Cardiac muscle cell (in vitro differentiated cells and primary cell): ENCODE data around the gene KSR1. TPM values are rescaled to one million over a fixed set of nuclear protein-coding genes. Genes with fewer than 3 reads are reported as not detected.

Experiments
- DNase-seq, 2 donors: peaks; one replicate each; pipeline versions ENCODE4 v3.0.0 to v3.0.0-alpha.2; 2010 to 2017; ENCODE audit warnings: low read depth in 1 of 2, low spot score in 1 of 2
- H3K27ac ChIP-seq: fragments of 200-600 bp; sonication (generic); 2 replicates; pipeline ENCODE4 v1.5.1; 2016
- H3K27me3 ChIP-seq: fragments of 200-600 bp; sonication (generic); 2 replicates; pipeline ENCODE4 v1.6.0; 2016; ENCODE audit warnings: control low read depth
- H3K36me3 ChIP-seq: fragments of 200-600 bp; sonication (generic); 2 replicates; pipeline ENCODE4 v1.5.1; 2016; ENCODE audit warnings: control low read depth
- H3K4me1 ChIP-seq: fragments of 200-600 bp; sonication (generic); 2 replicates; pipeline ENCODE4 v1.8.1; 2017; ENCODE audit warnings: low read depth, mild to moderate bottlenecking, mixed run types
- H3K4me3 ChIP-seq: fragments of 200-600 bp; sonication (generic); 2 replicates; pipeline ENCODE4 v1.5.1; 2016; ENCODE audit warnings: mild to moderate bottlenecking
- H3K9me3 ChIP-seq: fragments of 200-600 bp; sonication (generic); 2 replicates; pipeline ENCODE4 v1.5.1; 2017; ENCODE audit warnings: low read depth, mild to moderate bottlenecking, control low read depth
- CTCF ChIP-seq: IDR thresholded peaks from 2 replicates; pipeline ENCODE4 v1.5.1; 2012; ENCODE audit warnings: low read depth, mild to moderate bottlenecking, low read length
- polyA plus RNA-seq: library from polyadenylated mRNA; unstranded; fragments of >200 nt; fragmentation: Nextera tagmentation; extraction: Ambion mirVana; gene quantifications from 2 replicates; pipeline ENCODE4 v1.2.1, GENCODE V29; 2016
- total RNA-seq: library from RNA; depleted of rRNA; stranded (reverse); fragments of >200 nt; gene quantifications from 2 replicates; pipeline ENCODE4 v1.2.3, GENCODE V29; 2016

Gene KSR1
- total and polyA plus RNA-seq, 2 experiments from 2014 or later, result 15.7 to 29.0 TPM

DNA sequence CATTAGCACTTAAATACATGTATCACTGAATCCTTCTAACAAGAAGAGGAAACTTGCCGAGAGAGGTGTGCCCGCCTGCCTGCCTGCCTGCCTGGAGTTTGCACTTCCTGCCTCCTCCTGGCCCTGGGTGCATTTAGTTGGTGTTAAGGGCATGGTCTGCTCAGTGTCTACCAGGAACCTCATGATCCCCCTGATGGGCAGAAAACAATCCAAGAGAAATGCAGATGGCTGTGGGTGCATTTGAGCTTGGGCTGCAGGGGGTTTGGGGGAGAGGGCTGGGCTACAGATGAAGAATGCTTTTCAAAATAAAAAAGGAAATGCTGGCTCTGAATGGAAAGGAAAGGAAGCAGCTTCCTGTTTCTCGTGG lies 10.1 kb downstream of the KSR1 start:
- Histone ChIP-seq H3K27me3 (no peaks in the 10 kb centered on the region), H3K27ac (no peak overlapping the region)
- no peak for TF ChIP-seq CTCF

DNA sequence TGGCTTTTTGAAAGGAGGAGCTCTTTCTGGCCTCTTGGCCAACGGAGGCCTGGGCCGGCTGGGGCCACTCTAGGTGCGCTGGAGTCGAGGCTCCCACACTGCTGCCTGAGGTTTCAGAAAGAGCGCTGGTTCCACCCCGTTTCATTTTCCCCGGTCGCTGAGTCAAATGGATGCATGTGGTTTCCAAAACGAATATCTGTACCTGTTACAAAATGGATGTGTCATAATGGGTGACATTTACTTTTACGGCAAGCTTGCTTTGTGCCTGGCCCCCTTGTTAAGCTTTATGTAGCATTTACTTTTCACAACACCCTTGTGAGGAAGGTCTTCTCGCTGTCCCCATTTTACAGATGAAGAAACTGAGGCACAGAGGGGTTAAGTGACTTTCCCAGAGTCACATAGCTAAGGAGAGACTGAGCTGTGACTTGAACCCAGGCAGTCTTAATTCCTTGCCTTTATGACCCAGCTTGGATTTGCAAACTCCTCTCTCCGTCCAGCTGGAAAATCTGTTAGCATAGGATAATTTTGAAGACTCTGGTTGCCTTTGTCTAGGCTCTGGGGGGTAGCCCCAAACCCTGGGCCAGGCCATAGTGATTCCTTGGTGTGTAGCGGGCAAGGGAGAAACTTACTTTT lies 10.6 kb downstream of the KSR1 start:
- H3K27me3 ChIP-seq, result no peaks in the 10 kb centered on the region
- H3K4me3 ChIP-seq, result no peak overlapping the region
- no peaks in the 10 kb centered on the region for H3K36me3 ChIP-seq
- H3K27ac ChIP-seq, result no peak overlapping the region
- no peak for TF ChIP-seq CTCF
- peaks cover under 1% of the 10 kb centered on the region for H3K4me1 ChIP-seq
- no peak for DNase-seq
- H3K9me3 ChIP-seq, result no peaks in the 10 kb centered on the region

More for the DNA sequence above, 10.1 kb downstream of the KSR1 start:
- no peak for DNase-seq
- Histone ChIP-seq H3K4me1 (peaks cover 5% of the 10 kb centered on the region), H3K36me3 (no peaks in the 10 kb centered on the region), H3K9me3 (no peaks in the 10 kb centered on the region), H3K4me3 (no peak overlapping the region)

GRCh38 chr17:27469256-27469655 lies 13.0 kb downstream of the KSR1 start:
- Histone ChIP-seq H3K27me3 (no peaks in the 10 kb centered on the region), H3K4me1 (peaks cover 4% of the 10 kb centered on the region), H3K9me3 (no peaks in the 10 kb centered on the region), H3K36me3 (no peaks in the 10 kb centered on the region), H3K4me3 (no peak overlapping the region), H3K27ac (no peak overlapping the region)
- TF ChIP-seq CTCF, result no peak
- no peak for DNase-seq

DNA sequence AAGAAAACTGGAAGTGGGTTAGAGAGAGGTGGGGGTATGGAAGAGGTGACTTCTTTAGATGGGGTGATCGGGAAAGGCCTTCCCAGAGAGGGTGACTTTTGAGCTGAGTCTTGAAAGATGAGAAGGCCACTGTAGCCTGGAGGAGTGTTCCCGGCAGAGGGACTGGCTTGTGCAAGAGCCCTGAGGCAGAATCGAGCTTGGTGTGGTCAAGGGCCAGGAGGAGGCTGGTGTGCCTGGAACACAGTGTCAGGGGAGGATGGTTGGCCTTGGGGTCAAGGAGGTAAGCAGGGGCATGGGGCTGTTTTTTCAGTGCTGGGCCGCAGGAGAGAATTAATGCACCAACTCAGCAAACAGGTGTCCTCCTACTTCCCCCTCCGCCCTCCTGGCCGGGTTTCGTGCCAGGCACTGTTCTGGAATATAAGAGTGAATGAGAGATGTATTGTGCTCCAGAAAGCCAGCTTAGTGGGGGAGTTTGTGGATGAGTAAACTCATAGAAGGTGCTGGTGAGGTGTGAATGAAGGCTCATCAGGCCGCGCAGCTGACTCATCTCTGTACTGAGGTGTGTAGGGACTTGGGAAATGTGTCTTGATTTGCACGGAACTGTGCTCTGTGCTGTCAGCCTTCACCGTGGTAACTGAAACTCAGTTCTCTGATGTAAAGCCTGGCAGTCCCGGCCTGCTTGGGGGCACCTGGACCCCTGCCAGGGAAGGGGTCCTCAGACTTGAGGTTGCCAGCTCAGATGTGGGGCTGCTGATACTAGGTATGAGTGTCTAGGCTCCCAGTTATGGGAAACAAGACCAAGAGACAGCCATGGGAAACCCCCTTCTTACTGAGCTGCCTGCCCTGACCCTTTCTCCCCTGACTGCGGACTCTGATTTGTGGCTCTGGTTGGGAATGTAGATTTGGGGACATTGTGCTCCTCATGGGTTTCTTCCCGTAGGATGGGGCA lies 15.3 kb downstream of the KSR1 start:
- H3K27me3 ChIP-seq, result no peaks in the 10 kb centered on the region
- no peak overlapping the region for H3K27ac ChIP-seq
- H3K36me3 ChIP-seq, result no peaks in the 10 kb centered on the region
- DNase-seq, result no peak
- H3K4me3 ChIP-seq, result no peak overlapping the region
- TF ChIP-seq CTCF, result no peak
- no peaks in the 10 kb centered on the region for H3K9me3 ChIP-seq
- peaks cover 7% of the 10 kb centered on the region for H3K4me1 ChIP-seq

- no peak for DNase-seq
- Histone ChIP-seq H3K9me3 (no peaks in the 10 kb centered on the region), H3K27ac (no peak overlapping the region), H3K27me3 (no peaks in the 10 kb centered on the region), H3K4me1 (peaks cover 20% of the 10 kb centered on the region), H3K4me3 (no peak overlapping the region), H3K36me3 (no peaks in the 10 kb centered on the region)
- TF ChIP-seq CTCF, result no peak
Measured at GRCh38 chr17:27473190-27473747, 17.0 kb downstream of the KSR1 start.
